Peyer's patch (tissue), 4 donors: ENCODE measurements around the gene AGTR1. TPM values are rescaled to one million over a fixed set of nuclear protein-coding genes. Genes with fewer than 3 reads are reported as not detected.

Experiments used
- DNase-seq, 3 donors: peaks; one replicate each; pipeline ENCODE4 v3.0.0-alpha.2; 2017 to 2019
- H3K27ac ChIP-seq, 4 donors: fragments of 200-600 bp; sonication (generic); one replicate each; pipeline ENCODE4 v1.5.1; 2016 to 2019
- H3K27me3 ChIP-seq, 2 donors: fragments of 200-600 bp; sonication (generic); one replicate each; pipeline ENCODE4 v1.5.1; 2019
- H3K36me3 ChIP-seq, 3 donors: fragments of 200-600 bp; sonication (generic); one replicate each; pipeline ENCODE4 v1.5.1; 2016 to 2019
- H3K4me1 ChIP-seq, 4 donors: fragments of 200-600 bp; sonication (generic); one replicate each; pipeline ENCODE4 v1.5.1; 2016 to 2019
- H3K4me3 ChIP-seq, 4 donors: fragments of 200-600 bp; sonication (generic); 1 replicate in 3 of 4; 2 replicates in 1 of 4; pipeline ENCODE4 v1.5.1; 2016 to 2019; ENCODE audit warnings: mild to moderate bottlenecking in 1 of 4
- H3K9me3 ChIP-seq, 4 donors: fragments of 200-600 bp; sonication (generic); one replicate each; pipeline ENCODE4 v1.5.1; 2016 to 2019; ENCODE audit warnings: mild to moderate bottlenecking in 1 of 4
- POLR2A ChIP-seq, 2 donors: fragments of 450-650 bp; IDR thresholded peaks; one replicate each; pipeline ENCODE4 v1.5.1; 2017; ENCODE audit warnings: antibody characterized with exemption in 2 of 2, mild to moderate bottlenecking in 2 of 2, moderate library complexity in 2 of 2
- total RNA-seq, 4 donors: library from RNA; depleted of rRNA; stranded (reverse); fragments of >200 nt; gene quantifications; one replicate each; pipeline ENCODE4 v1.1.0, GENCODE V29; 2016
- TF ChIP-seq, protein P1 (sequence below), 6 experiments: fragments of 450-650 bp in 4 of 6; fragments of 200-600 bp in 2 of 6; sonication (generic) in 1 of 6; IDR thresholded peaks; one replicate each; pipeline ENCODE4 v1.5.1; 2017 to 2019; ENCODE audit warnings: antibody characterized with exemption in 6 of 6, mild to moderate bottlenecking in 3 of 6, moderate library complexity in 1 of 6

The AGTR1 gene
- total RNA-seq, 4 donors from 2014 or later = 0.70 to 3.8 (median 1.2) TPM; not detected in 1

DNA sequence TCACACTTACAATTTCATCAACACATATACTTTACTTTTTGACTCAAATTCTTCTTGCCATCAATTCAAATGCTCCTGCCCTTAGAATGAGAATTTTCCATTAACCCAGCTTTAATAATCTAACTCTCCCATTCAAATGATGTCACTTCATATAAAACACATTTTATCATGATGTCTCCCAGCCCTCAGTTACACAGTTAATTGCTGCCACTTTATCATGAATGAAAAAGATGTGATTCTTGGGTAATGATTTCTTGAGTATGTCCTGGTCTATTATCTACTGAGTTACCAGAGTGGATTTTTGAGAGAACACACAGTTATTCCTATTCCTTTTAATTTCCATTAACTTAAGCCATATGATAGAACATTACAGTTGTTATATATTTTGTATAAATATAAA lies 7.6 kb downstream of the AGTR1 start:
- no peak overlapping the region for H3K27ac ChIP-seq
- no peaks in the 10 kb centered on the region for H3K27me3 ChIP-seq
- no peak for DNase-seq
- TF ChIP-seq, protein P1, sequence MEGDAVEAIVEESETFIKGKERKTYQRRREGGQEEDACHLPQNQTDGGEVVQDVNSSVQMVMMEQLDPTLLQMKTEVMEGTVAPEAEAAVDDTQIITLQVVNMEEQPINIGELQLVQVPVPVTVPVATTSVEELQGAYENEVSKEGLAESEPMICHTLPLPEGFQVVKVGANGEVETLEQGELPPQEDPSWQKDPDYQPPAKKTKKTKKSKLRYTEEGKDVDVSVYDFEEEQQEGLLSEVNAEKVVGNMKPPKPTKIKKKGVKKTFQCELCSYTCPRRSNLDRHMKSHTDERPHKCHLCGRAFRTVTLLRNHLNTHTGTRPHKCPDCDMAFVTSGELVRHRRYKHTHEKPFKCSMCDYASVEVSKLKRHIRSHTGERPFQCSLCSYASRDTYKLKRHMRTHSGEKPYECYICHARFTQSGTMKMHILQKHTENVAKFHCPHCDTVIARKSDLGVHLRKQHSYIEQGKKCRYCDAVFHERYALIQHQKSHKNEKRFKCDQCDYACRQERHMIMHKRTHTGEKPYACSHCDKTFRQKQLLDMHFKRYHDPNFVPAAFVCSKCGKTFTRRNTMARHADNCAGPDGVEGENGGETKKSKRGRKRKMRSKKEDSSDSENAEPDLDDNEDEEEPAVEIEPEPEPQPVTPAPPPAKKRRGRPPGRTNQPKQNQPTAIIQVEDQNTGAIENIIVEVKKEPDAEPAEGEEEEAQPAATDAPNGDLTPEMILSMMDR (IDR thresholded peaks at IDR 0.05) = no peak
- no peak for TF ChIP-seq POLR2A (IDR thresholded peaks at IDR 0.05)
- H3K4me1 ChIP-seq = no peaks in the 10 kb centered on the region
- H3K4me3 ChIP-seq = no peak overlapping the region
- H3K9me3 ChIP-seq = no peaks in the 10 kb centered on the region
- H3K36me3 ChIP-seq = no peaks in the 10 kb centered on the region

DNA sequence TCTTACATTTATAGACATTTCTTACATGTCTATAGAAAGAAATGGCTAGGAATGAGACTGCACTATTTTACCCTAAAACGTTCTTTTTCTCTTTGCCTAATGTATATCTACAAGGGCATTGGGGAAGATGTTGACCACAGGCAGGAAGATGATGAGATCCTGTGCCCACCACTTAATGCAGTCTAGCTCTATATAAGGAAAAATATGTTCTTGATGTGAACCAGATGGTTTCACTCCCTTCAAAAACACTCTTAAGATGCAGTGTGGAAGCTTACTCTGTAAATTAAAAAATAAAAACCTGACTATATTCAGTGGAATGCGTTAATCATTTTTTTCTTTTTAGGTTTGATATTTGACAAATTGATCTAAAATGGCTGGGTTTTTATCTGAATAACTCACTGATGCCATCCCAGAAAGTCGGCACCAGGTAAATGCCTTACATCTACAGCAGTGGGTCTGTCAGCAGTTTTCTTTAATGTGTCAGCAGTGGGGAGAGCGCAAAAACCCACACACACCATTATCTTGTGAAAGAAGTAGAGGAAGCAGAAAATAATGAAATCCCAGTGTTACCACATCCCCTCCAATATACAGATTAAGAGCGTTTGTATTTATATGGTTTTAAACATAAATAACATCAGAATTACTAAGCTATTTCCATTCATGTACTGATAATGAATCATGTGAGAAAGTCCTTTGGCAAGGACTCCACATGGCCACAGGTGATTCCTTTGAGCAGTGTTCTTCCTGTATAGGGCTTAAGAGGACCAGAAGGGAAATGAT lies 10.1 kb downstream of the AGTR1 start:
- Histone ChIP-seq H3K9me3 (no peaks in the 10 kb centered on the region), H3K27me3 (no peaks in the 10 kb centered on the region), H3K4me1 (no peaks in the 10 kb centered on the region), H3K27ac (no peak overlapping the region), H3K36me3 (no peaks in the 10 kb centered on the region), H3K4me3 (no peak overlapping the region)
- TF ChIP-seq, protein P1 (IDR thresholded peaks at IDR 0.05) = no peak
- no peak for TF ChIP-seq POLR2A (IDR thresholded peaks at IDR 0.05)
- no peak for DNase-seq

DNA sequence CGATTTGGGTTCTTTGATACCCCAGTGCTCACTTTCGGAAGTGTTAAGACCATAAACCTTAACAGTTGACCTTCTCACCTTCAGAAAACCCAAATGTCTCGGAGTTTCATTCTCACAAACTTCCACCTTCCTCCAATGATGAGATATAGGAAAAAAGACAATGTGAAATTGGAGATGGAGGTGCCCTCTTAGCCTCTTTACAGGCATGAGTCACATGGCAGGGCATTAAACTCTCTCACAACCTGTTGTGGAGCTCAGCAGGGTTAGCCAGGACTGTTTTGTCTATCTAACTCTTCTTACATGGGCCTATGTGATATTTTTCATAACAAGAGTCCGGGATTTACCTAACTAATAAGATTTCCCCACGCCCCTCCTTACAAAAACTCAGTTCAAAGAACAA lies 10.7 kb downstream of the AGTR1 start:
- no peaks in the 10 kb centered on the region for H3K36me3 ChIP-seq
- TF ChIP-seq, protein P1 (IDR thresholded peaks at IDR 0.05) = no peak
- TF ChIP-seq POLR2A (IDR thresholded peaks at IDR 0.05) = no peak
- H3K27me3 ChIP-seq = no peaks in the 10 kb centered on the region
- H3K4me1 ChIP-seq = no peaks in the 10 kb centered on the region
- no peak overlapping the region for H3K27ac ChIP-seq
- DNase-seq = no peak
- H3K4me3 ChIP-seq = no peak overlapping the region
- H3K9me3 ChIP-seq = no peaks in the 10 kb centered on the region

GRCh38 chr3:148709560-148710253 lies 12.0 kb downstream of the AGTR1 start:
- no peaks in the 10 kb centered on the region for H3K9me3 ChIP-seq
- no peak for DNase-seq
- H3K36me3 ChIP-seq = no peaks in the 10 kb centered on the region
- H3K27ac ChIP-seq = no peak overlapping the region
- no peak overlapping the region for H3K4me3 ChIP-seq
- no peaks in the 10 kb centered on the region for H3K27me3 ChIP-seq
- H3K4me1 ChIP-seq = no peaks in the 10 kb centered on the region
- TF ChIP-seq POLR2A (IDR thresholded peaks at IDR 0.05) = no peak
- TF ChIP-seq, protein P1 (IDR thresholded peaks at IDR 0.05) = no peak

DNA sequence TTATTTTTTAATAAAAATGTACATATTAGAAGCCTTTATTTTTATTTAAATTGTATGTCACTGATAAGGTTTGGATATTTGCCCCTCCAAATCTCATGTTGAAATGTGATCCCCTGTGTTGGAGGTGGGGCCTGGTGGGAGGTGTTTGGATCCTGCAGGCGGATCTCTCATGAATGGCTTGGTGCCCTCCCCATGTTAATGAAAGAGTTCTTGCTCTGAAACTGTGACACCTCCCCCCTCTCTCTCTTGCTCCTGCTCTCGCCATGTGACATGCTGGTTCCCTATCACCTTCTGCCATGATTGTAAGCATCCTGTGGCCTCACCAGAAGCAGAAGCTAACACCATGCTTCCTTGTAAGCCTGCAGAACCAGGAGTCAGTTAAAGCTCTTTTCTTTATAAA lies 13.0 kb downstream of the AGTR1 start:
- Histone ChIP-seq H3K9me3 (no peaks in the 10 kb centered on the region), H3K27me3 (no peaks in the 10 kb centered on the region), H3K36me3 (no peaks in the 10 kb centered on the region), H3K4me3 (no peak overlapping the region), H3K4me1 (no peaks in the 10 kb centered on the region), H3K27ac (no peak overlapping the region)
- TF ChIP-seq POLR2A (IDR thresholded peaks at IDR 0.05) = no peak
- TF ChIP-seq, protein P1 (IDR thresholded peaks at IDR 0.05) = no peak
- no peak for DNase-seq
